ENCODE results near the gene MTG1.

The MTG1 gene

GRCh38 chr10:133442191-133442966 lies 48.4 kb downstream of the MTG1 start:
- TF ChIP-seq POLR2AphosphoS5 (IDR thresholded peaks at IDR 0.05; ENCODE audit: low read depth, low read length) (no peak), POLR2A (IDR thresholded peaks at IDR 0.05; ENCODE audit: low read depth, low read length) (no peak), TAF1 (IDR thresholded peaks at IDR 0.05; ENCODE audit: borderline replicate concordance, low read depth, low read length) (no peak)
- no peak for FAIRE-seq

GRCh38 chr10:133442967-133443924 lies 49.3 kb downstream of the MTG1 start:
- no peak for TF ChIP-seq POLR2A (IDR thresholded peaks at IDR 0.05; ENCODE audit: low read depth, low read length)
- no peak for TF ChIP-seq TAF1 (IDR thresholded peaks at IDR 0.05; ENCODE audit: borderline replicate concordance, low read depth, low read length)
- TF ChIP-seq POLR2AphosphoS5 (IDR thresholded peaks at IDR 0.05; ENCODE audit: low read depth, low read length): no peak
- no peak for FAIRE-seq

More at GRCh38 chr10:133442191-133442966, 48.4 kb downstream of the MTG1 start:
- peak; percentile 13 for DNase-seq (ENCODE audit: insufficient read length)

GRCh38 chr10:133444342-133445267 lies 50.6 kb downstream of the MTG1 start:
- TF ChIP-seq TAF1 (IDR thresholded peaks at IDR 0.05; ENCODE audit: borderline replicate concordance, low read depth, low read length): no peak
- no peak for TF ChIP-seq POLR2AphosphoS5 (IDR thresholded peaks at IDR 0.05; ENCODE audit: low read depth, low read length)
- TF ChIP-seq POLR2A (IDR thresholded peaks at IDR 0.05; ENCODE audit: low read depth, low read length): no peak
- DNase-seq (ENCODE audit: insufficient read length): no peak
- no peak for FAIRE-seq

More at GRCh38 chr10:133442967-133443924, 49.3 kb downstream of the MTG1 start:
- DNase-seq (ENCODE audit: insufficient read length): no peak

GRCh38 chr10:133445268-133445732 lies 51.3 kb downstream of the MTG1 start:
- DNase-seq (ENCODE audit: insufficient read length) (peak; percentile 14), FAIRE-seq (no peak)
- no peak for TF ChIP-seq POLR2AphosphoS5 (IDR thresholded peaks at IDR 0.05; ENCODE audit: low read depth, low read length)
- no peak for TF ChIP-seq POLR2A (IDR thresholded peaks at IDR 0.05; ENCODE audit: low read depth, low read length)

GRCh38 chr10:133445751-133446708 lies 52.1 kb downstream of the MTG1 start:
- FAIRE-seq (no peak), DNase-seq (ENCODE audit: insufficient read length) (peak; percentile 32)
- TF ChIP-seq POLR2AphosphoS5 (IDR thresholded peaks at IDR 0.05; ENCODE audit: low read depth, low read length): no peak

- TF ChIP-seq POLR2AphosphoS5 (IDR thresholded peaks at IDR 0.05; ENCODE audit: low read depth, low read length): no peak
- TF ChIP-seq TAF1 (IDR thresholded peaks at IDR 0.05; ENCODE audit: borderline replicate concordance, low read depth, low read length): no peak
- no peak for TF ChIP-seq POLR2A (IDR thresholded peaks at IDR 0.05; ENCODE audit: low read depth, low read length)
- FAIRE-seq (no peak), DNase-seq (ENCODE audit: insufficient read length) (no peak)
These were observed 53.0 kb downstream of the MTG1 start for GRCh38 chr10:133446979-133447378.

GRCh38 chr10:133448120-133448519 lies 54.2 kb downstream of the MTG1 start:
- TF ChIP-seq POLR2AphosphoS5 (IDR thresholded peaks at IDR 0.05; ENCODE audit: low read depth, low read length) (no peak), POLR2A (IDR thresholded peaks at IDR 0.05; ENCODE audit: low read depth, low read length) (no peak), TAF1 (IDR thresholded peaks at IDR 0.05; ENCODE audit: borderline replicate concordance, low read depth, low read length) (no peak)
- no peak for DNase-seq (ENCODE audit: insufficient read length)
- no peak for FAIRE-seq

GRCh38 chr10:133451346-133451745 lies 57.4 kb downstream of the MTG1 start:
- DNase-seq (ENCODE audit: insufficient read length) (no peak), FAIRE-seq (no peak)
- TF ChIP-seq TAF1 (IDR thresholded peaks at IDR 0.05; ENCODE audit: borderline replicate concordance, low read depth, low read length) (no peak), POLR2A (IDR thresholded peaks at IDR 0.05; ENCODE audit: low read depth, low read length) (no peak), POLR2AphosphoS5 (IDR thresholded peaks at IDR 0.05; ENCODE audit: low read depth, low read length) (no peak)

GRCh38 chr10:133452453-133452852 lies 58.5 kb downstream of the MTG1 start:
- FAIRE-seq (no peak), DNase-seq (ENCODE audit: insufficient read length) (no peak)
- TF ChIP-seq POLR2AphosphoS5 (IDR thresholded peaks at IDR 0.05; ENCODE audit: low read depth, low read length): no peak

All from GM12892 (cell line).